Liver (tissue), 3 donors: ENCODE data around the gene N4BP2.

Source experiments
- EGR1 ChIP-seq, 2 donors: IDR thresholded peaks; 2 replicates each; pipeline ENCODE4 v1.6.1; 2016 to 2018; ENCODE audit warnings: antibody characterized with exemption in 2 of 2, low read depth in 2 of 2
- GABPA ChIP-seq, 2 donors: IDR thresholded peaks in 1 of 2; conservative IDR thresholded peaks in 1 of 2; 2 replicates each; pipeline ENCODE4 v1.6.1; 2016; ENCODE audit warnings: antibody characterized with exemption in 2 of 2, mild to moderate bottlenecking in 1 of 2, moderate library complexity in 1 of 2
- JUND ChIP-seq, 2 donors: IDR thresholded peaks; 2 replicates each; pipeline ENCODE4 v1.6.1; 2016; ENCODE audit warnings: antibody characterized with exemption in 2 of 2
- RAD21 ChIP-seq, 2 donors: IDR thresholded peaks; 2 replicates each; pipeline ENCODE4 v1.6.1; 2016; ENCODE audit warnings: antibody characterized with exemption in 2 of 2, mild to moderate bottlenecking in 2 of 2
- RXRA ChIP-seq, 2 donors: IDR thresholded peaks; 2 replicates each; pipeline ENCODE4 v1.6.1; 2017 to 2018; ENCODE audit warnings: antibody characterized with exemption in 2 of 2, mild to moderate bottlenecking in 1 of 2
- SP1 ChIP-seq: IDR thresholded peaks from 2 replicates; pipeline ENCODE4 v1.6.1; 2018; ENCODE audit warnings: antibody characterized with exemption, mild to moderate bottlenecking
- TAF1 ChIP-seq: conservative IDR thresholded peaks from 2 replicates; pipeline ENCODE4 v1.6.1; 2016; ENCODE audit warnings: antibody characterized with exemption, mild to moderate bottlenecking
- TF ChIP-seq, protein P1 (sequence below): fragments of 150-350 bp; IDR thresholded peaks from 2 replicates; pipeline ENCODE4 v1.5.1; 2017; ENCODE audit warnings: improper control_type of control experiment, low read depth, low read length; ENCODE audit not compliant: missing input control
- TF ChIP-seq, protein P2 (sequence below): IDR thresholded peaks from 2 replicates; pipeline ENCODE4 v1.6.1; 2016; ENCODE audit warnings: antibody characterized with exemption
- TF ChIP-seq, protein P3 (sequence below): IDR thresholded peaks from 2 replicates; pipeline ENCODE4 v1.6.1; 2016; ENCODE audit warnings: antibody characterized with exemption, mild to moderate bottlenecking
- donor health status: healthy.
- donor health status: healthy.

DNA sequence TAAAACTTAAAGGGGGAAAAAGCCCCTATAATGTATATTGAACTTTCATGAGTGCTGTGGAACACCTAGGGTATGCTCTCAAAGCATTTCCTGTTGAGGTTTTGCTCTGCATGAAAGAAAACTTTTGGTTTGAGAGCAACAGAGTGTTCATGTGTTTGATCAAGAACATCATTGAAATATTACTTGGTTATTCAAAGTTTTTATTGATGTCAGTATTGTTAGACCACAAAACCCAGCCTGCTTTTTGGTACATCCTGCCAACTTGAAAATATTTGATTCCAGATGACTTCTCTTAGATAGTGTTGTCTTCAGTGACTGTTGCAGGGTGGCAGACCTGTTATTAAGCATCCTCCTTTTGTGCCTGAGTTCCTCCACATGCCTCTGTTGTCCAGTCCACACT lies 68.0 kb downstream of the N4BP2 start:
- TF ChIP-seq GABPA (IDR thresholded peaks at IDR 0.05 in 1 of 2, conservative IDR thresholded peaks at IDR 0.05 in 1 of 2) (no peak), RAD21 (IDR thresholded peaks at IDR 0.05) (no peak), EGR1 (IDR thresholded peaks at IDR 0.05; ENCODE audit: low read depth in 2 of 2) (no peak), JUND (IDR thresholded peaks at IDR 0.05) (no peak), TAF1 (no peak), RXRA (IDR thresholded peaks at IDR 0.05) (no peak), SP1 (no peak)
- TF ChIP-seq, protein P1, sequence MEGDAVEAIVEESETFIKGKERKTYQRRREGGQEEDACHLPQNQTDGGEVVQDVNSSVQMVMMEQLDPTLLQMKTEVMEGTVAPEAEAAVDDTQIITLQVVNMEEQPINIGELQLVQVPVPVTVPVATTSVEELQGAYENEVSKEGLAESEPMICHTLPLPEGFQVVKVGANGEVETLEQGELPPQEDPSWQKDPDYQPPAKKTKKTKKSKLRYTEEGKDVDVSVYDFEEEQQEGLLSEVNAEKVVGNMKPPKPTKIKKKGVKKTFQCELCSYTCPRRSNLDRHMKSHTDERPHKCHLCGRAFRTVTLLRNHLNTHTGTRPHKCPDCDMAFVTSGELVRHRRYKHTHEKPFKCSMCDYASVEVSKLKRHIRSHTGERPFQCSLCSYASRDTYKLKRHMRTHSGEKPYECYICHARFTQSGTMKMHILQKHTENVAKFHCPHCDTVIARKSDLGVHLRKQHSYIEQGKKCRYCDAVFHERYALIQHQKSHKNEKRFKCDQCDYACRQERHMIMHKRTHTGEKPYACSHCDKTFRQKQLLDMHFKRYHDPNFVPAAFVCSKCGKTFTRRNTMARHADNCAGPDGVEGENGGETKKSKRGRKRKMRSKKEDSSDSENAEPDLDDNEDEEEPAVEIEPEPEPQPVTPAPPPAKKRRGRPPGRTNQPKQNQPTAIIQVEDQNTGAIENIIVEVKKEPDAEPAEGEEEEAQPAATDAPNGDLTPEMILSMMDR, result no peak
- TF ChIP-seq, protein P2, sequence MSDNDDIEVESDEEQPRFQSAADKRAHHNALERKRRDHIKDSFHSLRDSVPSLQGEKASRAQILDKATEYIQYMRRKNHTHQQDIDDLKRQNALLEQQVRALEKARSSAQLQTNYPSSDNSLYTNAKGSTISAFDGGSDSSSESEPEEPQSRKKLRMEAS, result no peak
- TF ChIP-seq, protein P3, sequence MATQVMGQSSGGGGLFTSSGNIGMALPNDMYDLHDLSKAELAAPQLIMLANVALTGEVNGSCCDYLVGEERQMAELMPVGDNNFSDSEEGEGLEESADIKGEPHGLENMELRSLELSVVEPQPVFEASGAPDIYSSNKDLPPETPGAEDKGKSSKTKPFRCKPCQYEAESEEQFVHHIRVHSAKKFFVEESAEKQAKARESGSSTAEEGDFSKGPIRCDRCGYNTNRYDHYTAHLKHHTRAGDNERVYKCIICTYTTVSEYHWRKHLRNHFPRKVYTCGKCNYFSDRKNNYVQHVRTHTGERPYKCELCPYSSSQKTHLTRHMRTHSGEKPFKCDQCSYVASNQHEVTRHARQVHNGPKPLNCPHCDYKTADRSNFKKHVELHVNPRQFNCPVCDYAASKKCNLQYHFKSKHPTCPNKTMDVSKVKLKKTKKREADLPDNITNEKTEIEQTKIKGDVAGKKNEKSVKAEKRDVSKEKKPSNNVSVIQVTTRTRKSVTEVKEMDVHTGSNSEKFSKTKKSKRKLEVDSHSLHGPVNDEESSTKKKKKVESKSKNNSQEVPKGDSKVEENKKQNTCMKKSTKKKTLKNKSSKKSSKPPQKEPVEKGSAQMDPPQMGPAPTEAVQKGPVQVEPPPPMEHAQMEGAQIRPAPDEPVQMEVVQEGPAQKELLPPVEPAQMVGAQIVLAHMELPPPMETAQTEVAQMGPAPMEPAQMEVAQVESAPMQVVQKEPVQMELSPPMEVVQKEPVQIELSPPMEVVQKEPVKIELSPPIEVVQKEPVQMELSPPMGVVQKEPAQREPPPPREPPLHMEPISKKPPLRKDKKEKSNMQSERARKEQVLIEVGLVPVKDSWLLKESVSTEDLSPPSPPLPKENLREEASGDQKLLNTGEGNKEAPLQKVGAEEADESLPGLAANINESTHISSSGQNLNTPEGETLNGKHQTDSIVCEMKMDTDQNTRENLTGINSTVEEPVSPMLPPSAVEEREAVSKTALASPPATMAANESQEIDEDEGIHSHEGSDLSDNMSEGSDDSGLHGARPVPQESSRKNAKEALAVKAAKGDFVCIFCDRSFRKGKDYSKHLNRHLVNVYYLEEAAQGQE, result no peak
